Fibroblast of lung (primary cell): ENCODE measurements around the gene IGF2BP2. TPM values are rescaled to one million over a fixed set of nuclear protein-coding genes. Genes with fewer than 3 reads are reported as not detected.
A peak's percentile ranks its signal among the peaks of the same experiment; 100 is the strongest.

Experiments
- DNase-seq, 2 donors: peaks; one replicate each; pipeline versions ENCODE4 v3.0.0 to v3.0.0-alpha.2; 2010; ENCODE audit warnings: low read depth in 2 of 2
- H2AFZ ChIP-seq: 2 replicates; pipeline ENCODE4 v1.5.1; 2012; ENCODE audit warnings: low read length, control low read depth, inconsistent platforms
- H3K27ac ChIP-seq: 2 replicates; pipeline ENCODE4 v1.5.1; 2011; ENCODE audit warnings: low read length, control low read depth; ENCODE audit not compliant: insufficient read depth
- H3K27me3 ChIP-seq: 2 replicates; pipeline ENCODE4 v1.5.1; 2011; ENCODE audit warnings: mild to moderate bottlenecking, low read length; ENCODE audit not compliant: control insufficient read depth, insufficient read depth
- H3K36me3 ChIP-seq: 2 replicates; pipeline ENCODE4 v1.5.1; 2011; ENCODE audit warnings: low read length; ENCODE audit not compliant: control insufficient read depth, insufficient read depth
- H3K4me1 ChIP-seq: 2 replicates; pipeline ENCODE4 v1.5.1; 2011; ENCODE audit warnings: low read length; ENCODE audit not compliant: control insufficient read depth, insufficient read depth; ENCODE audit errors: extremely low read depth
- H3K4me2 ChIP-seq: 2 replicates; pipeline ENCODE4 v1.5.1; 2011; ENCODE audit warnings: low read length, control low read depth; ENCODE audit not compliant: insufficient read depth; ENCODE audit errors: extremely low read depth
- H3K4me3 ChIP-seq, 4 experiments: fragments of 200-600 bp in 1 of 4; sonication (generic) in 1 of 4; replicated peaks in 1 of 4; 2 replicates each; pipeline ENCODE4 v1.5.1; 2011 to 2016; ENCODE audit warnings: low read length in 4 of 4, low read depth in 3 of 4, mild to moderate bottlenecking in 3 of 4, control low read depth in 2 of 4, inconsistent platforms in 1 of 4, mixed read lengths in 1 of 4; ENCODE audit not compliant: insufficient read depth in 1 of 4; ENCODE audit errors: control extremely low read depth in 1 of 4
- H3K79me2 ChIP-seq: 2 replicates; pipeline ENCODE4 v1.5.1; 2012; ENCODE audit warnings: mild to moderate bottlenecking, low read length, inconsistent platforms; ENCODE audit not compliant: control insufficient read depth, insufficient read depth
- H3K9ac ChIP-seq: 2 replicates; pipeline ENCODE4 v1.5.1; 2011; ENCODE audit warnings: mild to moderate bottlenecking, low read length, control low read depth; ENCODE audit not compliant: insufficient read depth
- H3K9me3 ChIP-seq: 2 replicates; pipeline ENCODE4 v1.5.1; 2012; ENCODE audit warnings: low read depth, low read length; ENCODE audit not compliant: control insufficient read depth, insufficient read depth
- H4K20me1 ChIP-seq: 2 replicates; pipeline ENCODE4 v1.5.1; 2011; ENCODE audit warnings: low read length; ENCODE audit not compliant: control insufficient read depth, insufficient read depth; ENCODE audit errors: extremely low read depth
- EZH2 ChIP-seq: IDR thresholded peaks from 2 replicates; pipeline ENCODE4 v1.5.1; 2012; ENCODE audit warnings: low read length, control low read depth, mild to moderate bottlenecking; ENCODE audit errors: missing control alignments
- polyA plus RNA-seq, 2 donors: library from polyadenylated mRNA; depleted of rRNA in 1 of 2; stranded (reverse) in 1 of 2; unstranded in 1 of 2; fragments of >200 nt; gene quantifications; 2 replicates each; pipeline ENCODE4 v1.2.1, GENCODE V29; 2011 to 2012; ENCODE audit warnings: missing spikeins in 1 of 2
- total RNA-seq: library from RNA; depleted of rRNA; stranded (reverse); fragments of >200 nt; gene quantifications from 2 replicates; pipeline ENCODE4 v1.2.1, GENCODE V29; 2014
- TF ChIP-seq, protein P1 (sequence below), 2 donors: IDR thresholded peaks in 1 of 2; conservative IDR thresholded peaks in 1 of 2; 1 replicate in 1 of 2; 2 replicates in 1 of 2; pipeline ENCODE4 v1.5.1; 2011 to 2012; ENCODE audit warnings: low read length in 2 of 2, control low read depth in 1 of 2, inconsistent platforms in 1 of 2, low read depth in 1 of 2, mild to moderate bottlenecking in 1 of 2

IGF2BP2 gene
- total and polyA plus RNA-seq, 2 donors (not counting 1 experiment from before 2014, with no cell fraction given) = 5.5 to 46.1 TPM

DNA sequence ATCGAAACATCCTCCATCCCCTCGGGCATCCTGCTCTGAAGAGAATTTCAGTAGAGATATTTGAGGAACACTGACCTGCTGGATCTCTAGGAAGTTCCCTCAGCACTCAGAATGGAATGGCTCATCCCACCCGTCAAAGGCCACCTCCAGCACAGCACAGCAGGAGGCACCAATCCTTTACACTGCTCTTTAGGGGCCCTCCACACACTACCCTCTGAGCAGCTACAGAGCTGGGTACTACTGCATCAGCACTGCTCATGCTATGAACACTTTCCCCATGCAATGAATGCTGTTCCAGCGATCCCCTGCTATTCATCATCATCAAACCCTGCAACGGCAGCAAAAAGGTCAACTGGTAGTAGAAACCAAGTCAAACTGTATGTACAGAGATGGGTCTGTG is 40.5 kb downstream of the IGF2BP2 start:
- Histone ChIP-seq H4K20me1 (no peaks in the 10 kb centered on the region), H3K9ac (no peak overlapping the region), H3K9me3 (no peaks in the 10 kb centered on the region), H3K27me3 (no peaks in the 10 kb centered on the region), H3K27ac (no peak overlapping the region), H3K79me2 (peaks cover 80% of the 10 kb centered on the region), H3K4me2 (no peak overlapping the region), H3K36me3 (peaks cover 2% of the 10 kb centered on the region), H2AFZ (no peak overlapping the region), H3K4me1 (peaks cover 9% of the 10 kb centered on the region), H3K4me3 (no peak overlapping the region)
- no peak for TF ChIP-seq EZH2
- TF ChIP-seq, protein P1, sequence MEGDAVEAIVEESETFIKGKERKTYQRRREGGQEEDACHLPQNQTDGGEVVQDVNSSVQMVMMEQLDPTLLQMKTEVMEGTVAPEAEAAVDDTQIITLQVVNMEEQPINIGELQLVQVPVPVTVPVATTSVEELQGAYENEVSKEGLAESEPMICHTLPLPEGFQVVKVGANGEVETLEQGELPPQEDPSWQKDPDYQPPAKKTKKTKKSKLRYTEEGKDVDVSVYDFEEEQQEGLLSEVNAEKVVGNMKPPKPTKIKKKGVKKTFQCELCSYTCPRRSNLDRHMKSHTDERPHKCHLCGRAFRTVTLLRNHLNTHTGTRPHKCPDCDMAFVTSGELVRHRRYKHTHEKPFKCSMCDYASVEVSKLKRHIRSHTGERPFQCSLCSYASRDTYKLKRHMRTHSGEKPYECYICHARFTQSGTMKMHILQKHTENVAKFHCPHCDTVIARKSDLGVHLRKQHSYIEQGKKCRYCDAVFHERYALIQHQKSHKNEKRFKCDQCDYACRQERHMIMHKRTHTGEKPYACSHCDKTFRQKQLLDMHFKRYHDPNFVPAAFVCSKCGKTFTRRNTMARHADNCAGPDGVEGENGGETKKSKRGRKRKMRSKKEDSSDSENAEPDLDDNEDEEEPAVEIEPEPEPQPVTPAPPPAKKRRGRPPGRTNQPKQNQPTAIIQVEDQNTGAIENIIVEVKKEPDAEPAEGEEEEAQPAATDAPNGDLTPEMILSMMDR (conservative IDR thresholded peaks at IDR 0.05 in 1 of 2, IDR thresholded peaks at IDR 0.05 in 1 of 2; ENCODE audit: low read depth in 1 of 2, low read length in 2 of 2) = no peak
- no peak for DNase-seq

DNA sequence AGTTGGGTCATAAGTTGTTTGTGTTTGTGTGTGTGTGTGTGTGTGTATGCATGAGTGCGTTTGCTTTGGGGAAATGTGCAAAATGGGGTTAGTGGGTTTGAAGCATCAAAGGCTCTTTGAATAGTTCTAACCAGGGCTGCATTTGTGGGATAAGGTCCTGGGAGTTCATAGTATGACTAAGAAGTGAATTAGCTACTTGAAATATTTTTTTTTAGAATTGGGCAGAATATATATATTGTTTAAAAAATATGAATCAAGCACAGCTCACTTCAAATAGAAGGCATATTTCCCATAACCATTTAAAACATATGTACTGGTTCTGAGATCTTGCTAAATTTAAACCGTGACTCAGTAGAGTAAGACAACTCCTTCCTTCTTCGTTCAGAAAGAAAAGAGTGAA is 43.1 kb downstream of the IGF2BP2 start:
- H3K4me2 ChIP-seq = peak overlapping the region; percentile 67
- no peak overlapping the region for H3K9ac ChIP-seq
- H3K9me3 ChIP-seq = no peaks in the 10 kb centered on the region
- no peak overlapping the region for H3K27ac ChIP-seq
- H3K4me1 ChIP-seq = peaks cover 9% of the 10 kb centered on the region
- TF ChIP-seq, protein P1 (conservative IDR thresholded peaks at IDR 0.05 in 1 of 2, IDR thresholded peaks at IDR 0.05 in 1 of 2; ENCODE audit: low read depth in 1 of 2, low read length in 2 of 2) = no peak
- no peak for TF ChIP-seq EZH2
- no peak overlapping the region for H2AFZ ChIP-seq
- peak; percentile 86 to 89 for DNase-seq
- no peaks in the 10 kb centered on the region for H3K27me3 ChIP-seq
- H3K36me3 ChIP-seq = peaks cover 2% of the 10 kb centered on the region
- peaks cover 85% of the 10 kb centered on the region for H3K79me2 ChIP-seq
- peaks cover 4% of the 10 kb centered on the region for H4K20me1 ChIP-seq
- no peak overlapping the region for H3K4me3 ChIP-seq

DNA sequence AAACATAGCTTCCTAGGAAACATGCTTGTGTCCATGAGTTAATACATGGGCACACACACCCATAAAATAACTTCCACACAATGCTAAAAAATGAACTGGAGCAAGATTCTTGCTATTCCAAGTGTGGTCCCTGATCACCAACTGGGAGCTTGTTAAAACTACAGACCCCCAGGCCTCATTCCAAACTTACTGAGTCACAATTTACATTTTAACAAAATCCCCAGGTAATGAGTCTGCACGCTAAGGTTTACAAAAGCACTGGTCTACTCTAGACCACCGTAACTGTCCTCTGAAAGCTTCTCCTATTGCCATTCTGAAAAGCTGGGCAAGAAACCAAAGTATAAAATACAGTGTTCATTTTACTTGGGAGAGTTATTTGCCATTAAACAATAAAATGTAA is 45.4 kb downstream of the IGF2BP2 start:
- no peak for DNase-seq
- H3K9me3 ChIP-seq = no peaks in the 10 kb centered on the region
- H2AFZ ChIP-seq = no peak overlapping the region
- peaks cover 9% of the 10 kb centered on the region for H3K4me1 ChIP-seq
- H3K4me2 ChIP-seq = no peak overlapping the region
- TF ChIP-seq, protein P1 (conservative IDR thresholded peaks at IDR 0.05 in 1 of 2, IDR thresholded peaks at IDR 0.05 in 1 of 2; ENCODE audit: low read depth in 1 of 2, low read length in 2 of 2) = no peak
- TF ChIP-seq EZH2 = no peak
- no peak overlapping the region for H3K9ac ChIP-seq
- H3K27me3 ChIP-seq = no peaks in the 10 kb centered on the region
- peaks cover 1% of the 10 kb centered on the region for H3K36me3 ChIP-seq
- no peak overlapping the region for H3K27ac ChIP-seq
- H3K4me3 ChIP-seq = no peak overlapping the region
- H4K20me1 ChIP-seq = peaks cover 6% of the 10 kb centered on the region
- H3K79me2 ChIP-seq = peaks cover 86% of the 10 kb centered on the region
